ENCODE data around the gene TMEM135. TPM values are rescaled to one million over a fixed set of nuclear protein-coding genes. Genes with fewer than 3 reads are reported as not detected.

Gene TMEM135
- total and polyA plus RNA-seq, 12 donors = 3.4 to 28.6 (median 16.9) TPM

- no peaks in the 10 kb centered on the region for H3K27me3 ChIP-seq
- H3K9me3 ChIP-seq = no peaks in the 10 kb centered on the region
- no peak overlapping the region for H3K4me3 ChIP-seq
- H3K4me1 ChIP-seq = peaks cover 0 to 30% (median 12%) of the 10 kb centered on the region in 9 donors
- intact Hi-C loops (cut with DNase I) = loop anchor here in 1 of 10 donors (10.0 kb wide), 1 partner anchor 555 kb away; no protein-coding TSS in a partner anchor
- no peak overlapping the region for H3K27ac ChIP-seq
- no peaks in the 10 kb centered on the region for H3K36me3 ChIP-seq
- no peak for DNase-seq
- ATAC-seq = no peak
- 65 to 78% methylated on average over 1 of the region's 1 CpG for WGBS, 2 donors
- no peak for TF ChIP-seq CTCF (IDR thresholded peaks at IDR 0.05)
Observed at GRCh38 chr11:87259736-87260135, 222.0 kb downstream of the TMEM135 start.

GRCh38 chr11:87260811-87261210 is 223.1 kb downstream of the TMEM135 start:
- no peak for TF ChIP-seq CTCF (IDR thresholded peaks at IDR 0.05)
- Histone ChIP-seq H3K27ac (no peak overlapping the region), H3K4me1 (peaks cover 0 to 27% (median 12%) of the 10 kb centered on the region in 9 donors), H3K36me3 (no peaks in the 10 kb centered on the region), H3K9me3 (no peaks in the 10 kb centered on the region), H3K27me3 (no peaks in the 10 kb centered on the region), H3K4me3 (no peak overlapping the region)
- 52 to 58% methylated on average over 3 of the region's 3 CpGs for WGBS, 2 donors
- peak in 1 of 8 donors; percentile 35 for ATAC-seq
- DNase-seq = no peak
- intact Hi-C loops (cut with DNase I) = loop anchor here in 1 of 10 donors (10.0 kb wide), 1 partner anchor 556 kb away; no protein-coding TSS in a partner anchor

- ATAC-seq = no peak
- Histone ChIP-seq H3K9me3 (no peaks in the 10 kb centered on the region), H3K27ac (no peak overlapping the region), H3K4me1 (peaks cover 0 to 27% (median 12%) of the 10 kb centered on the region in 9 donors), H3K4me3 (no peak overlapping the region), H3K36me3 (no peaks in the 10 kb centered on the region), H3K27me3 (no peaks in the 10 kb centered on the region)
- no peak for TF ChIP-seq CTCF (IDR thresholded peaks at IDR 0.05)
- no peak for DNase-seq
- intact Hi-C loops (cut with DNase I) = loop anchor here in 1 of 10 donors (10.0 kb wide), 1 partner anchor 559 kb away; no protein-coding TSS in a partner anchor
- 41 to 56% methylated on average over 2 of the region's 2 CpGs for WGBS, 2 donors
Observed at GRCh38 chr11:87263264-87263838, 225.6 kb downstream of the TMEM135 start.

- H3K4me1 ChIP-seq = peaks cover 0 to 31% (median 12%) of the 10 kb centered on the region in 9 donors
- intact Hi-C loops (cut with DNase I) = loop anchor here in 1 of 10 donors (10.0 kb wide), 1 partner anchor 559 kb away; no protein-coding TSS in a partner anchor
- no peak for ATAC-seq
Observed at GRCh38 chr11:87263979-87264378, 226.2 kb downstream of the TMEM135 start.

More at GRCh38 chr11:87263979-87264378, 226.2 kb downstream of the TMEM135 start:
- no peaks in the 10 kb centered on the region for H3K27me3 ChIP-seq
- no peak overlapping the region for H3K4me3 ChIP-seq
- DNase-seq = no peak
- no peaks in the 10 kb centered on the region for H3K36me3 ChIP-seq
- H3K27ac ChIP-seq = no peak overlapping the region
- no peaks in the 10 kb centered on the region for H3K9me3 ChIP-seq
- no peak for TF ChIP-seq CTCF (IDR thresholded peaks at IDR 0.05)
